HCT116 (cell line): Measurements from ENCODE around the gene MYO3B.

ENCODE experiments used
- EZH2phosphoT487 ChIP-seq: fragments of 200-600 bp; IDR thresholded peaks from 2 replicates; pipeline ENCODE4 v1.6.1; 2018; ENCODE audit warnings: antibody characterized with exemption, borderline replicate concordance
- POLR2A ChIP-seq: IDR thresholded peaks from 2 replicates; pipeline ENCODE4 v1.7.0; 2011; ENCODE audit warnings: borderline replicate concordance; ENCODE audit not compliant: insufficient read depth, insufficient read length; ENCODE audit errors: extremely low read depth
- SRF ChIP-seq: IDR thresholded peaks from 2 replicates; pipeline ENCODE4 v1.6.1; 2012; ENCODE audit warnings: low read depth
- TF ChIP-seq, protein P1 (sequence below): IDR thresholded peaks from 2 replicates; pipeline ENCODE4 v1.6.1; 2012
- TF ChIP-seq, protein P2 (sequence below): IDR thresholded peaks from 2 replicates; pipeline ENCODE4 v1.6.1; 2012
- TF ChIP-seq, protein P3 (sequence below): IDR thresholded peaks from 2 replicates; pipeline ENCODE4 v1.6.1; 2011; ENCODE audit warnings: mild to moderate bottlenecking, low read length, moderate library complexity; ENCODE audit not compliant: insufficient replicate concordance; ENCODE audit errors: extremely low read depth

DNA sequence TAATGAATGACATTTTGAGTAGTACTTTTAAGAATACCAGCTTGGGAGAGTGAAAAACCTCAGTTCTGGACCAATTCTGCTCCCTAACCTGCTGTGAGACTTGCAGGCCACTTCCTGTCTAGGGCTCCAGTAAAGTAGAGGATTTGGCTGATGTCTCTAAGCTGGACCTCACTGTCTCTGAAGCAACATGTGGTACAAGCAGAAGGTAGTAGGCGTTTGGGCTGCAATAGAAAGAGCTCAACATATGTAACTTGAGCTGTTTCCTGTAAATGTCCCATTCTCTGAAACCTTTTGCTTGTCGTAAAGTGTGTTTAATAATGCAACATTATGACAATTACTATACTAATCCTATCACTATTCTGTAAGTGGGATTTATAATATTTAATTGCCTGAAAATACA, 213.1 kb downstream of the MYO3B start:
- TF ChIP-seq POLR2A, result no peak
- TF ChIP-seq EZH2phosphoT487, result no peak
- TF ChIP-seq SRF, result no peak
- TF ChIP-seq, protein P1, sequence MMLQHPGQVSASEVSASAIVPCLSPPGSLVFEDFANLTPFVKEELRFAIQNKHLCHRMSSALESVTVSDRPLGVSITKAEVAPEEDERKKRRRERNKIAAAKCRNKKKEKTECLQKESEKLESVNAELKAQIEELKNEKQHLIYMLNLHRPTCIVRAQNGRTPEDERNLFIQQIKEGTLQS, result no peak
- TF ChIP-seq, protein P2, sequence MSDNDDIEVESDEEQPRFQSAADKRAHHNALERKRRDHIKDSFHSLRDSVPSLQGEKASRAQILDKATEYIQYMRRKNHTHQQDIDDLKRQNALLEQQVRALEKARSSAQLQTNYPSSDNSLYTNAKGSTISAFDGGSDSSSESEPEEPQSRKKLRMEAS, result no peak
- TF ChIP-seq, protein P3, sequence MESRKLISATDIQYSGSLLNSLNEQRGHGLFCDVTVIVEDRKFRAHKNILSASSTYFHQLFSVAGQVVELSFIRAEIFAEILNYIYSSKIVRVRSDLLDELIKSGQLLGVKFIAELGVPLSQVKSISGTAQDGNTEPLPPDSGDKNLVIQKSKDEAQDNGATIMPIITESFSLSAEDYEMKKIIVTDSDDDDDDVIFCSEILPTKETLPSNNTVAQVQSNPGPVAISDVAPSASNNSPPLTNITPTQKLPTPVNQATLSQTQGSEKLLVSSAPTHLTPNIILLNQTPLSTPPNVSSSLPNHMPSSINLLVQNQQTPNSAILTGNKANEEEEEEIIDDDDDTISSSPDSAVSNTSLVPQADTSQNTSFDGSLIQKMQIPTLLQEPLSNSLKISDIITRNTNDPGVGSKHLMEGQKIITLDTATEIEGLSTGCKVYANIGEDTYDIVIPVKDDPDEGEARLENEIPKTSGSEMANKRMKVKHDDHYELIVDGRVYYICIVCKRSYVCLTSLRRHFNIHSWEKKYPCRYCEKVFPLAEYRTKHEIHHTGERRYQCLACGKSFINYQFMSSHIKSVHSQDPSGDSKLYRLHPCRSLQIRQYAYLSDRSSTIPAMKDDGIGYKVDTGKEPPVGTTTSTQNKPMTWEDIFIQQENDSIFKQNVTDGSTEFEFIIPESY, result no peak
